ENCODE results near the gene ENOX1.
"Not testable (repeated sequence)": the region's sequence is repeated elsewhere in the genome, so short reads cannot be mapped to it uniquely, and the experiment has no call there.

DNA sequence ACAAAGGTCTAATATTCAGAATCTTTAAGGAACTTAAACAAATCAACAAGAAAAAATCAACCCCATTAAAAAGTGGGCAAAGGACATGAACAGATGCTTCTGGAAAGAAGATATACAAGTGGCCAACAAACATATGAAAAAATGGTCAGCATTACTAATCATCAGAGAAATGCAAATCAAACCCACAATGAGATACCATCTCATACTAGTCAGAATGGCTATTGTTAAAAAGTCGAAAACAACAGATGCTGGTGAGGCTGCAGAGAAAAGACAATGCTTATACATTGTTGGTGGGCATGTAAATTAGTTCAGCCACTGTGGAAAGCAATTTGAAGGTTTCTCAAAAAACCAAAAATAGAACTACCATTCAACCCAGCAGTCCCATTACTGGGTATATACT lies 37.9 kb upstream of the ENOX1 start:
- TF ChIP-seq CTCF (IDR thresholded peaks at IDR 0.05); ZFX (IDR thresholded peaks at IDR 0.05; ENCODE audit: borderline replicate concordance): not testable (repeated sequence)
